HepG2 (cell line): ENCODE results near the gene KIF15. TPM values are rescaled to one million over a fixed set of nuclear protein-coding genes. Genes with fewer than 3 reads are reported as not detected.

Experiments
- ARNTL ChIP-seq: sonication (generic); formaldehyde crosslinking; IDR thresholded peaks from 2 replicates; pipeline ENCODE4 v1.4.0; 2020; ENCODE audit warnings: mild to moderate bottlenecking, missing genetic modification reagents
- ESRRA ChIP-seq: sonication (generic); formaldehyde crosslinking; IDR thresholded peaks from 2 replicates; pipeline ENCODE4 v1.5.1; 2020; ENCODE audit warnings: mild to moderate bottlenecking, low read depth, missing genetic modification reagents
- HNRNPLL ChIP-seq: fragments of 200-400 bp; formaldehyde crosslinking; IDR thresholded peaks from 2 replicates; pipeline ENCODE4 v1.6.1; 2017; ENCODE audit warnings: mild to moderate bottlenecking, low read depth, low read length; ENCODE audit not compliant: poor library complexity, severe bottlenecking
- IRX3 ChIP-seq: sonication (generic); formaldehyde crosslinking; IDR thresholded peaks from 2 replicates; pipeline ENCODE4 v1.8.1; 2023; ENCODE audit warnings: mild to moderate bottlenecking, low read depth, missing genetic modification reagents, borderline replicate concordance
- KMT2B ChIP-seq: IDR thresholded peaks from 2 replicates; pipeline ENCODE4 v1.6.1; 2016; ENCODE audit warnings: missing genetic modification reagents, missing compliant biosample characterization
- MAFG ChIP-seq: sonication (generic); formaldehyde crosslinking; IDR thresholded peaks from 2 replicates; pipeline ENCODE4 v1.5.1; 2020; ENCODE audit warnings: mild to moderate bottlenecking, missing genetic modification reagents
- MAFK ChIP-seq, 2 experiments: IDR thresholded peaks in 1 of 2; conservative IDR thresholded peaks in 1 of 2; 2 replicates each; pipeline ENCODE4 v1.6.1; 2011; ENCODE audit warnings: improper control_type of control experiment in 2 of 2, low read length in 2 of 2
- PHF5A ChIP-seq: IDR thresholded peaks from one replicate; pipeline ENCODE4 v1.6.1; 2018; ENCODE audit warnings: low read depth, missing genetic modification reagents; ENCODE audit not compliant: unreplicated experiment
- POLR2A ChIP-seq, 2 experiments: IDR thresholded peaks; 2 replicates each; pipeline ENCODE4 v1.6.1; 2011; ENCODE audit warnings: low read depth in 2 of 2, low read length in 2 of 2, mild to moderate bottlenecking in 1 of 2, moderate library complexity in 1 of 2; ENCODE audit not compliant: insufficient read depth in 1 of 2
- RXRA ChIP-seq: sonication (generic); formaldehyde crosslinking; IDR thresholded peaks from 2 replicates; pipeline ENCODE4 v1.5.1; 2020; ENCODE audit warnings: missing genetic modification reagents
- SETDB1 ChIP-seq: sonication (generic); formaldehyde crosslinking; IDR thresholded peaks from 2 replicates; pipeline ENCODE4 v1.5.1; 2020; ENCODE audit warnings: missing genetic modification reagents, mild to moderate bottlenecking, borderline replicate concordance
- SMAD1 ChIP-seq: sonication (generic); formaldehyde crosslinking; IDR thresholded peaks from 2 replicates; pipeline ENCODE4 v1.4.0; 2020; ENCODE audit warnings: missing genetic modification reagents, low read depth, mild to moderate bottlenecking, borderline replicate concordance
- SMARCE1 ChIP-seq: fragments of 450-650 bp; IDR thresholded peaks from 2 replicates; pipeline ENCODE4 v1.6.1; 2017; ENCODE audit warnings: borderline replicate concordance
- SRSF9 ChIP-seq: fragments of 200-400 bp; formaldehyde crosslinking; IDR thresholded peaks from 2 replicates; pipeline ENCODE4 v1.6.1; 2018; ENCODE audit warnings: borderline replicate concordance, mild to moderate bottlenecking, low read depth, low read length; ENCODE audit not compliant: insufficient read depth, poor library complexity, severe bottlenecking
- TOPORS ChIP-seq: sonication (generic); formaldehyde crosslinking; IDR thresholded peaks from 2 replicates; pipeline ENCODE4 v1.8.0; 2023; ENCODE audit warnings: mild to moderate bottlenecking, missing genetic modification reagents
- ZBTB2 ChIP-seq: sonication (generic); formaldehyde crosslinking; IDR thresholded peaks from 2 replicates; pipeline ENCODE4 v1.8.0; 2022; ENCODE audit warnings: low read depth, missing genetic modification reagents
- ZBTB21 ChIP-seq: sonication (generic); formaldehyde crosslinking; IDR thresholded peaks from 2 replicates; pipeline ENCODE4 v1.4.0; 2020; ENCODE audit warnings: missing genetic modification reagents
- ZNF225 ChIP-seq: sonication (generic); formaldehyde crosslinking; IDR thresholded peaks from 2 replicates; pipeline ENCODE4 v1.4.0; 2020; ENCODE audit warnings: mild to moderate bottlenecking, missing genetic modification reagents
- ZNF34 ChIP-seq: sonication (generic); formaldehyde crosslinking; IDR thresholded peaks from 2 replicates; pipeline ENCODE4 v1.4.0; 2020; ENCODE audit warnings: mild to moderate bottlenecking, missing genetic modification reagents, borderline replicate concordance
- ZNF703 ChIP-seq: sonication (generic); formaldehyde crosslinking; IDR thresholded peaks from 2 replicates; pipeline ENCODE4 v1.5.1; 2020; ENCODE audit warnings: missing genetic modification reagents, mild to moderate bottlenecking, moderate library complexity, borderline replicate concordance
- ZSCAN22 ChIP-seq: sonication (generic); formaldehyde crosslinking; IDR thresholded peaks from 2 replicates; pipeline ENCODE4 v1.4.0; 2020; ENCODE audit warnings: mild to moderate bottlenecking, missing genetic modification reagents
- polyA plus RNA-seq, 8 experiments: library from polyadenylated mRNA; depleted of rRNA in 3 of 8; stranded (reverse) in 7 of 8; unstranded in 1 of 8; fragments of >200 nt; fragmentation: Illumina TruSeq in 4 of 8; extraction: Trizol in 4 of 8; gene quantifications; 2 replicates each; pipeline versions ENCODE4 v1.2.1 to v1.2.3, GENCODE V29; 2011 to 2016; ENCODE audit warnings: low read depth in 4 of 8, missing spikeins in 1 of 8, mixed read lengths in 1 of 8; ENCODE audit not compliant: insufficient read depth in 1 of 8
- total RNA-seq, 5 experiments: library from RNA; depleted of rRNA; stranded (reverse); fragments of >200 nt; fragmentation: Illumina TruSeq; extraction: Trizol; gene quantifications; 2 replicates each; pipeline ENCODE4 v1.2.3, GENCODE V29; 2016; ENCODE audit warnings: low read depth in 1 of 5
- TF ChIP-seq, protein P1 (sequence below): sonication (generic); formaldehyde crosslinking; IDR thresholded peaks from 2 replicates; pipeline ENCODE4 v1.5.1; 2020; ENCODE audit warnings: mild to moderate bottlenecking, moderate library complexity, missing genetic modification reagents
- TF ChIP-seq, protein P2 (sequence below): IDR thresholded peaks from 2 replicates; pipeline ENCODE4 v1.6.1; 2016; ENCODE audit warnings: control low read depth
- TF ChIP-seq, protein P3 (sequence below): sonication (generic); formaldehyde crosslinking; IDR thresholded peaks from 2 replicates; pipeline ENCODE4 v1.4.0; 2020; ENCODE audit warnings: mild to moderate bottlenecking, missing genetic modification reagents, borderline replicate concordance

Gene KIF15
- total and polyA plus RNA-seq, 2 of the 13 experiments (the other 11 are each of a cell fraction or from before 2014, with no cell fraction given) = 4.8 to 33.8 TPM

DNA sequence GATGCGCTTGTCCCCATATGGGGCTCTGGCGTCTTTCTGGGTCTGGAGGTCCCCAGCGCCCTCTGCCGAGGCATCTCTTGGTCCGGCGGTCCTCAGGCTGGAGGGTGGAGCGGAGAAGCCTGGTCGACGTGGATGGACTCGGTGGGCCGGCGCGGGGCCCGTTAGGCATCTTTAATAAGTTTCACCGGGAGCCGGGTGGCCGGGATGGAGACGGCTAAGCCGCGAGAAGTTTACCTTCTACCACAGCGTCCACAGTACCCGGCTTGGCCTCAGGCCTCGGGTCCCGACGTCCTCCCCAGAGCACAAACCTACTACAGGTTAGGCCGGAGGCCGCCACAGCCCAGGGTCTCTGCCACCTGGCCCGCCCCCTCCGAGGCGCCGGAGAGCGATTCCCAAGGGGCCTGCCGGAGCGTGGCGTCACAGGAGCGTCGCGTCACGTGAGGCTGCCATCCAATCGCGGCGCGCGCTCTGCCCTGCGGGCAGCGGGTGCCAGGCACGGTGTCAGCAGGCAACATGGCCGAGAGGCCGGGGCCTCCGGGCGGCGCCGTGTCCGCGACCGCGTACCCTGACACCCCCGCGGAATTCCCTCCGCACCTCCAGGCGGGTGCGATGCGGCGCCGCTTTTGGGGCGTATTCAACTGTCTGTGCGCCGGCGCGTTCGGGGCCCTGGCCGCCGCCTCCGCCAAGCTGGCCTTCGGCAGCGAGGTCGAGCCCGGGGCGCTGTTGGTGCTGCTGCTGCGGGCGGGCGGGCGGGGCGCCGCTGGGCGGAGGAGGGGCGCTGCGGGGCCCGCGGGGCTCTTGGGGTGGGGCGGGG is 100.0 kb downstream of the KIF15 start, which contains the start of gene TMEM42 (continued):
- TF ChIP-seq, protein P1, sequence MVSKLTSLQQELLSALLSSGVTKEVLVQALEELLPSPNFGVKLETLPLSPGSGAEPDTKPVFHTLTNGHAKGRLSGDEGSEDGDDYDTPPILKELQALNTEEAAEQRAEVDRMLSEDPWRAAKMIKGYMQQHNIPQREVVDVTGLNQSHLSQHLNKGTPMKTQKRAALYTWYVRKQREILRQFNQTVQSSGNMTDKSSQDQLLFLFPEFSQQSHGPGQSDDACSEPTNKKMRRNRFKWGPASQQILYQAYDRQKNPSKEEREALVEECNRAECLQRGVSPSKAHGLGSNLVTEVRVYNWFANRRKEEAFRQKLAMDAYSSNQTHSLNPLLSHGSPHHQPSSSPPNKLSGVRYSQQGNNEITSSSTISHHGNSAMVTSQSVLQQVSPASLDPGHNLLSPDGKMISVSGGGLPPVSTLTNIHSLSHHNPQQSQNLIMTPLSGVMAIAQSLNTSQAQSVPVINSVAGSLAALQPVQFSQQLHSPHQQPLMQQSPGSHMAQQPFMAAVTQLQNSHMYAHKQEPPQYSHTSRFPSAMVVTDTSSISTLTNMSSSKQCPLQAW (CRISPR knock-in tag) = no peak
- TF ChIP-seq ZNF225 (CRISPR knock-in tag) (peak; percentile 49; the same call in 1 of the 2 replicates), SMAD1 (CRISPR knock-in tag) (no peak), POLR2A (IDR thresholded peaks at IDR 0.05; ENCODE audit: insufficient read depth in 1 of 2, low read depth in 2 of 2, low read length in 2 of 2) (peak; percentile 84 to 87), MAFK (conservative IDR thresholded peaks at IDR 0.05 in 1 of 2, IDR thresholded peaks at IDR 0.05 in 1 of 2; ENCODE audit: low read length in 2 of 2) (no peak), ESRRA (CRISPR knock-in tag) (no peak), ARNTL (0 out of 2 replicates have a peak, but pooled peaks have one; percentile 28), ZBTB2 (CRISPR knock-in tag) (peak; percentile 29; the same call in 1 of the 2 replicates), KMT2B (peak; percentile 86), HNRNPLL (peak; percentile 48), ZNF34 (CRISPR knock-in tag) (no peak), SETDB1 (CRISPR knock-in tag) (no peak), ZBTB21 (CRISPR knock-in tag) (peak; percentile 65; the same call in 1 of the 2 replicates), IRX3 (CRISPR knock-in tag) (peak; percentile 50; the same call in 1 of the 2 replicates), PHF5A (CRISPR knock-in tag) (no peak), ZSCAN22 (no peak), SMARCE1 (no peak), TOPORS (CRISPR knock-in tag) (no peak), MAFG (no peak), SRSF9 (no peak), RXRA (CRISPR knock-in tag) (peak; percentile 35; the same call in 1 of the 2 replicates), ZNF703 (CRISPR knock-in tag) (no peak)
- TF ChIP-seq, protein P2, sequence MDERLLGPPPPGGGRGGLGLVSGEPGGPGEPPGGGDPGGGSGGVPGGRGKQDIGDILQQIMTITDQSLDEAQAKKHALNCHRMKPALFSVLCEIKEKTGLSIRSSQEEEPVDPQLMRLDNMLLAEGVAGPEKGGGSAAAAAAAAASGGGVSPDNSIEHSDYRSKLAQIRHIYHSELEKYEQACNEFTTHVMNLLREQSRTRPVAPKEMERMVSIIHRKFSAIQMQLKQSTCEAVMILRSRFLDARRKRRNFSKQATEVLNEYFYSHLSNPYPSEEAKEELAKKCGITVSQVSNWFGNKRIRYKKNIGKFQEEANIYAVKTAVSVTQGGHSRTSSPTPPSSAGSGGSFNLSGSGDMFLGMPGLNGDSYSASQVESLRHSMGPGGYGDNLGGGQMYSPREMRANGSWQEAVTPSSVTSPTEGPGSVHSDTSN (CRISPR knock-in tag) = no peak
- TF ChIP-seq, protein P3, sequence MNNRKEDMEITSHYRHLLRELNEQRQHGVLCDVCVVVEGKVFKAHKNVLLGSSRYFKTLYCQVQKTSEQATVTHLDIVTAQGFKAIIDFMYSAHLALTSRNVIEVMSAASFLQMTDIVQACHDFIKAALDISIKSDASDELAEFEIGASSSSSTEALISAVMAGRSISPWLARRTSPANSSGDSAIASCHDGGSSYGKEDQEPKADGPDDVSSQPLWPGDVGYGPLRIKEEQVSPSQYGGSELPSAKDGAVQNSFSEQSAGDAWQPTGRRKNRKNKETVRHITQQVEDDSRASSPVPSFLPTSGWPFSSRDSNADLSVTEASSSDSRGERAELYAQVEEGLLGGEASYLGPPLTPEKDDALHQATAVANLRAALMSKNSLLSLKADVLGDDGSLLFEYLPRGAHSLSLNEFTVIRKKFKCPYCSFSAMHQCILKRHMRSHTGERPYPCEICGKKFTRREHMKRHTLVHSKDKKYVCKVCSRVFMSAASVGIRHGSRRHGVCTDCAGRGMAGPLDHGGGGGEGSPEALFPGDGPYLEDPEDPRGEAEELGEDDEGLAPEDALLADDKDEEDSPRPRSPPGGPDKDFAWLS (CRISPR knock-in tag) = no peak
